H9 (cell line): ENCODE measurements around the gene DUOX1. TPM values are rescaled to one million over a fixed set of nuclear protein-coding genes. Genes with fewer than 3 reads are reported as not detected.

Experiments
- DNase-seq: peaks from one replicate; pipeline ENCODE4 v3.0.0-alpha.2; 2017
- H2AFZ ChIP-seq: one replicate; pipeline ENCODE4 v1.6.1; 2013; ENCODE audit warnings: mild to moderate bottlenecking, low read length, control low read depth, moderate library complexity
- H2AK5ac ChIP-seq: 2 replicates; pipeline ENCODE4 v1.6.1; 2013; ENCODE audit warnings: low read length, control low read depth, mixed read lengths; ENCODE audit not compliant: insufficient read length
- H2BK120ac ChIP-seq: one replicate; pipeline ENCODE4 v1.6.1; 2013; ENCODE audit warnings: low read depth, mild to moderate bottlenecking, low read length, control low read depth, inconsistent platforms; ENCODE audit not compliant: poor library complexity, severe bottlenecking
- H2BK12ac ChIP-seq: 2 replicates; pipeline ENCODE4 v1.6.1; 2013; ENCODE audit warnings: low read length, control low read depth, mixed read lengths, low read depth; ENCODE audit not compliant: insufficient read length
- H2BK15ac ChIP-seq: 2 replicates; pipeline ENCODE4 v1.6.1; 2013; ENCODE audit warnings: low read depth, low read length, control low read depth
- H2BK20ac ChIP-seq: one replicate; pipeline ENCODE4 v1.6.1; 2013; ENCODE audit warnings: low read depth, mild to moderate bottlenecking, low read length, control low read depth, inconsistent platforms; ENCODE audit not compliant: poor library complexity, severe bottlenecking
- H2BK5ac ChIP-seq: 2 replicates; pipeline ENCODE4 v1.6.1; 2013; ENCODE audit warnings: low read length, control low read depth, mixed read lengths; ENCODE audit not compliant: insufficient read length
- H3K14ac ChIP-seq: 2 replicates; pipeline ENCODE4 v1.6.1; 2013; ENCODE audit warnings: low read length, control low read depth; ENCODE audit not compliant: insufficient read depth
- H3K18ac ChIP-seq: 2 replicates; pipeline ENCODE4 v1.6.1; 2013; ENCODE audit warnings: low read depth, mild to moderate bottlenecking, mixed read lengths, low read length, control low read depth; ENCODE audit not compliant: insufficient read length
- H3K23ac ChIP-seq: 2 replicates; pipeline ENCODE4 v1.6.1; 2013; ENCODE audit warnings: low read length, control low read depth, mixed read lengths, low read depth; ENCODE audit not compliant: insufficient read length
- H3K23me2 ChIP-seq: 2 replicates; pipeline ENCODE4 v1.6.1; 2013; ENCODE audit warnings: low read depth, mild to moderate bottlenecking, mixed read lengths, low read length, control low read depth; ENCODE audit not compliant: insufficient read length, poor library complexity, severe bottlenecking
- H3K27ac ChIP-seq: 2 replicates; pipeline ENCODE4 v1.5.1; 2013; ENCODE audit warnings: low read length, control low read depth, mixed read lengths, low read depth; ENCODE audit not compliant: insufficient read length
- H3K27me3 ChIP-seq: 2 replicates; pipeline ENCODE4 v1.6.1; 2013; ENCODE audit warnings: low read length, control low read depth, inconsistent platforms; ENCODE audit not compliant: insufficient read depth
- H3K4ac ChIP-seq: 2 replicates; pipeline ENCODE4 v1.6.1; 2013; ENCODE audit warnings: low read depth, mild to moderate bottlenecking, control low read depth, inconsistent platforms, low read length, moderate library complexity
- H3K4me1 ChIP-seq: 2 replicates; pipeline ENCODE4 v1.6.1; 2013; ENCODE audit warnings: low read length, control low read depth, inconsistent platforms; ENCODE audit not compliant: insufficient read depth
- H3K4me2 ChIP-seq: 2 replicates; pipeline ENCODE4 v1.6.1; 2013; ENCODE audit warnings: low read length, control low read depth, mixed read lengths; ENCODE audit not compliant: insufficient read length, insufficient read depth
- H3K56ac ChIP-seq: 2 replicates; pipeline ENCODE4 v1.6.1; 2013; ENCODE audit warnings: low read depth, mild to moderate bottlenecking, mixed read lengths, low read length, control low read depth; ENCODE audit not compliant: insufficient read length
- H3K79me1 ChIP-seq: 2 replicates; pipeline ENCODE4 v1.6.1; 2013; ENCODE audit warnings: low read depth, mild to moderate bottlenecking, moderate library complexity, low read length, control low read depth, inconsistent platforms; ENCODE audit not compliant: insufficient read depth, poor library complexity, severe bottlenecking
- H3K79me2 ChIP-seq: 2 replicates; pipeline ENCODE4 v1.6.1; 2013; ENCODE audit warnings: low read length, control low read depth, inconsistent platforms; ENCODE audit not compliant: insufficient read depth
- H3K9ac ChIP-seq: 2 replicates; pipeline ENCODE4 v1.6.1; 2013; ENCODE audit warnings: low read length, control low read depth, mixed read lengths; ENCODE audit not compliant: insufficient read length; ENCODE audit errors: extremely low read depth
- H3K9me3 ChIP-seq: one replicate; pipeline ENCODE4 v1.6.1; 2013; ENCODE audit warnings: low read depth, low read length, inconsistent platforms; ENCODE audit not compliant: control insufficient read depth
- H3T11ph ChIP-seq: one replicate; pipeline ENCODE4 v1.6.1; 2013; ENCODE audit warnings: mild to moderate bottlenecking, low read length, control low read depth, inconsistent platforms
- H4K20me1 ChIP-seq: one replicate; pipeline ENCODE4 v1.6.1; 2013; ENCODE audit not compliant: control insufficient read depth, insufficient read length, insufficient read depth
- H4K5ac ChIP-seq: 2 replicates; pipeline ENCODE4 v1.6.1; 2013; ENCODE audit warnings: low read depth, mild to moderate bottlenecking, mixed read lengths, low read length, control low read depth; ENCODE audit not compliant: insufficient read length
- H4K8ac ChIP-seq: replicated peaks from 2 replicates; pipeline ENCODE4 v1.6.1; 2013; ENCODE audit warnings: low read length, control low read depth, mixed read lengths, low read depth; ENCODE audit not compliant: insufficient read length
- H4K91ac ChIP-seq: 2 replicates; pipeline ENCODE4 v1.6.1; 2013; ENCODE audit warnings: low read depth, mild to moderate bottlenecking, moderate library complexity, mixed read lengths, low read length, control low read depth; ENCODE audit not compliant: insufficient read length
- H3K27ac Mint-ChIP-seq, 3 experiments: 2 replicates in 2 of 3; 3 replicates in 1 of 3; pipeline ENCODE4 v1.8.0; 2020 to 2021; ENCODE audit warnings: mixed read lengths in 3 of 3, mild to moderate bottlenecking in 1 of 3, moderate library complexity in 1 of 3
- H3K27me3 Mint-ChIP-seq: 2 replicates; pipeline ENCODE4 v1.8.0; 2021; ENCODE audit warnings: low read depth, mild to moderate bottlenecking, moderate library complexity, mixed read lengths
- H3K36me3 Mint-ChIP-seq, 3 experiments: 2 replicates in 2 of 3; 3 replicates in 1 of 3; pipeline ENCODE4 v1.8.0; 2020 to 2021; ENCODE audit warnings: low read depth in 3 of 3, mixed read lengths in 3 of 3; ENCODE audit not compliant: insufficient read depth in 1 of 3
- H3K4me1 Mint-ChIP-seq, 2 experiments: 2 replicates each; pipeline ENCODE4 v1.8.0; 2020; ENCODE audit warnings: mixed read lengths in 2 of 2
- H3K4me3 Mint-ChIP-seq, 2 experiments: 2 replicates in 1 of 2; 3 replicates in 1 of 2; pipeline ENCODE4 v1.8.0; 2020 to 2021; ENCODE audit warnings: mild to moderate bottlenecking in 2 of 2, mixed read lengths in 2 of 2, moderate library complexity in 1 of 2
- H3K9me3 Mint-ChIP-seq, 2 experiments: 2 replicates in 1 of 2; 3 replicates in 1 of 2; pipeline ENCODE4 v1.8.0; 2020; ENCODE audit warnings: mild to moderate bottlenecking in 2 of 2, mixed read lengths in 2 of 2, moderate library complexity in 1 of 2
- WGBS: extraction: QIAGEN DNeasy Blood & Tissue Kit; methylation state at CpG from one replicate; pipeline ENCODE4 v1.1.7; 2013; ENCODE audit warnings: missing lambda C conversion rate, low lambda C conversion rate, mixed read lengths; ENCODE audit not compliant: insufficient read length; ENCODE audit errors: extremely low coverage; 5-methylcytosine and 5-hydroxymethylcytosine counted together
- total RNA-seq: library from RNA; stranded (reverse); gene quantifications from 2 replicates; pipeline ENCODE4 v1.2.1, GENCODE V29; 2021
- TF ChIP-seq, protein P1 (sequence below): fragments of 200-600 bp; sonication (generic); conservative IDR thresholded peaks from 3 replicates; pipeline ENCODE4 v1.8.0; 2021; ENCODE audit warnings: antibody characterized with exemption, mild to moderate bottlenecking

DUOX1 gene
- total RNA-seq, 1 experiment from 2014 or later = 2.6 TPM

- Mint-ChIP-seq H3K27me3 (peaks cover 82% of the 10 kb centered on the region), H3K27ac (no peak overlapping the region), H3K9me3 (peaks cover 6 to 13% of the 10 kb centered on the region in 2 experiments), H3K4me1 (peaks cover 12 to 27% of the 10 kb centered on the region in 2 experiments), H3K4me3 (peak overlapping the region in 1 of 2 experiments; percentile 70; a peak in 3 of 5 replicates), H3K36me3 (no peaks in the 10 kb centered on the region; a peak in 2 of 7 replicates)
- no peak overlapping the region for H3K14ac ChIP-seq
- no peak overlapping the region for H3K56ac ChIP-seq
- DNase-seq = peak; percentile 92
- peaks cover 6% of the 10 kb centered on the region for H4K20me1 ChIP-seq
- H3T11ph ChIP-seq = no peak overlapping the region
- no peak overlapping the region for H2BK12ac ChIP-seq
- no peak overlapping the region for H3K23ac ChIP-seq
- H2BK5ac ChIP-seq = no peak overlapping the region
- H3K4ac ChIP-seq = no peak overlapping the region
- H3K27ac ChIP-seq = no peak overlapping the region
- H3K79me2 ChIP-seq = no peaks in the 10 kb centered on the region
- no CpG with 5 or more reads among the region's 14 CpGs for WGBS
- H2BK15ac ChIP-seq = no peak overlapping the region
- peaks cover 2% of the 10 kb centered on the region for H3K23me2 ChIP-seq
- TF ChIP-seq, protein P1, sequence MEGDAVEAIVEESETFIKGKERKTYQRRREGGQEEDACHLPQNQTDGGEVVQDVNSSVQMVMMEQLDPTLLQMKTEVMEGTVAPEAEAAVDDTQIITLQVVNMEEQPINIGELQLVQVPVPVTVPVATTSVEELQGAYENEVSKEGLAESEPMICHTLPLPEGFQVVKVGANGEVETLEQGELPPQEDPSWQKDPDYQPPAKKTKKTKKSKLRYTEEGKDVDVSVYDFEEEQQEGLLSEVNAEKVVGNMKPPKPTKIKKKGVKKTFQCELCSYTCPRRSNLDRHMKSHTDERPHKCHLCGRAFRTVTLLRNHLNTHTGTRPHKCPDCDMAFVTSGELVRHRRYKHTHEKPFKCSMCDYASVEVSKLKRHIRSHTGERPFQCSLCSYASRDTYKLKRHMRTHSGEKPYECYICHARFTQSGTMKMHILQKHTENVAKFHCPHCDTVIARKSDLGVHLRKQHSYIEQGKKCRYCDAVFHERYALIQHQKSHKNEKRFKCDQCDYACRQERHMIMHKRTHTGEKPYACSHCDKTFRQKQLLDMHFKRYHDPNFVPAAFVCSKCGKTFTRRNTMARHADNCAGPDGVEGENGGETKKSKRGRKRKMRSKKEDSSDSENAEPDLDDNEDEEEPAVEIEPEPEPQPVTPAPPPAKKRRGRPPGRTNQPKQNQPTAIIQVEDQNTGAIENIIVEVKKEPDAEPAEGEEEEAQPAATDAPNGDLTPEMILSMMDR = peak; percentile 100
- H2BK20ac ChIP-seq = no peak overlapping the region
- H3K4me2 ChIP-seq = peak overlapping the region; percentile 46
- no peaks in the 10 kb centered on the region; the same call in 1 of the 2 replicates for H3K4me1 ChIP-seq
- H2AFZ ChIP-seq = no peak overlapping the region
- no peak overlapping the region for H4K8ac ChIP-seq
- H3K9me3 ChIP-seq = no peaks in the 10 kb centered on the region
- H4K91ac ChIP-seq = no peak overlapping the region
- H3K9ac ChIP-seq = no peak overlapping the region
- no peak overlapping the region for H4K5ac ChIP-seq
- H3K18ac ChIP-seq = no peak overlapping the region
- peaks cover 47% of the 10 kb centered on the region for H3K27me3 ChIP-seq
- no peak overlapping the region for H2AK5ac ChIP-seq
- H2BK120ac ChIP-seq = no peak overlapping the region
- no peaks in the 10 kb centered on the region for H3K79me1 ChIP-seq
Observed at GRCh38 chr15:45118131-45118588, 11.6 kb upstream of the DUOX1 start.
